ENCODE results near the gene CSNK1G2. TPM values are rescaled to one million over a fixed set of nuclear protein-coding genes. Genes with fewer than 3 reads are reported as not detected.

CSNK1G2 gene
- total and polyA plus RNA-seq, 11 donors: 18.2 to 42.7 (median 24.6) TPM

DNA sequence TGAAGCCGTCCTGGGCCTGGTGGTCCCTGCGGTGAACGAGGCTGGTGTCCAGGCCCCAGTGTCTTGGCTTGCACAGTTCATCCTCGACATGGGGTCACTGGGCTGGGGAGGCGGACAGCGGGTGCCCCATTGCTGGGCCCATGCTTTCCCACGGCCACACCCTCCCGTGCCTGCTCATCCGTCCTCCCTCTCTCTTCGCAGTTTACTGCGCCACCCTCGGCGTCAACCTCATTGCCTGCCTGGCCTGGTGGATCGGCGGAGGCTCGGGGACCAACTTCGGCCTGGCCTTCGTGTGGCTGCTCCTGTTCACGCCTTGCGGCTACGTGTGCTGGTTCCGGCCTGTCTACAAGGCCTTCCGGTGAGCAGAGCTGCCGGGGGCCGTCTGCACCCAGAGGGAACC lies 23.0 kb upstream of the CSNK1G2 start:
- H3K27me3 ChIP-seq: no peaks in the 10 kb centered on the region
- 96% methylated on average over 22 to 25 of the region's 25 CpGs for WGBS, 4 donors
- peaks cover 0 to 72% (median 45%) of the 10 kb centered on the region in 9 donors for H3K36me3 ChIP-seq
- DNase-seq (no peak), ATAC-seq (no peak)
- H3K4me1 ChIP-seq: peaks cover 0 to 2% (median 0%) of the 10 kb centered on the region in 12 donors
- peaks cover 0 to 2% (median 0%) of the 10 kb centered on the region in 12 donors for H3K9me3 ChIP-seq
- TF ChIP-seq, protein P1, sequence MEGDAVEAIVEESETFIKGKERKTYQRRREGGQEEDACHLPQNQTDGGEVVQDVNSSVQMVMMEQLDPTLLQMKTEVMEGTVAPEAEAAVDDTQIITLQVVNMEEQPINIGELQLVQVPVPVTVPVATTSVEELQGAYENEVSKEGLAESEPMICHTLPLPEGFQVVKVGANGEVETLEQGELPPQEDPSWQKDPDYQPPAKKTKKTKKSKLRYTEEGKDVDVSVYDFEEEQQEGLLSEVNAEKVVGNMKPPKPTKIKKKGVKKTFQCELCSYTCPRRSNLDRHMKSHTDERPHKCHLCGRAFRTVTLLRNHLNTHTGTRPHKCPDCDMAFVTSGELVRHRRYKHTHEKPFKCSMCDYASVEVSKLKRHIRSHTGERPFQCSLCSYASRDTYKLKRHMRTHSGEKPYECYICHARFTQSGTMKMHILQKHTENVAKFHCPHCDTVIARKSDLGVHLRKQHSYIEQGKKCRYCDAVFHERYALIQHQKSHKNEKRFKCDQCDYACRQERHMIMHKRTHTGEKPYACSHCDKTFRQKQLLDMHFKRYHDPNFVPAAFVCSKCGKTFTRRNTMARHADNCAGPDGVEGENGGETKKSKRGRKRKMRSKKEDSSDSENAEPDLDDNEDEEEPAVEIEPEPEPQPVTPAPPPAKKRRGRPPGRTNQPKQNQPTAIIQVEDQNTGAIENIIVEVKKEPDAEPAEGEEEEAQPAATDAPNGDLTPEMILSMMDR (IDR thresholded peaks at IDR 0.05): no peak
- no peak for TF ChIP-seq POLR2A (IDR thresholded peaks at IDR 0.05)
- no peak overlapping the region for H3K4me3 ChIP-seq
- intact Hi-C loops (cut with DNase I): no loop called here
- H3K27ac ChIP-seq: no peak overlapping the region

- Histone ChIP-seq H3K4me3 (no peak overlapping the region), H3K36me3 (peaks cover 0 to 71% (median 44%) of the 10 kb centered on the region in 9 donors), H3K9me3 (peaks cover 0 to 2% (median 0%) of the 10 kb centered on the region in 12 donors), H3K4me1 (peaks cover 0 to 5% (median 0%) of the 10 kb centered on the region in 12 donors), H3K27ac (no peak overlapping the region), H3K27me3 (no peaks in the 10 kb centered on the region)
- 95 to 97% (median 96%) methylated on average over 23 to 28 of the region's 28 CpGs for WGBS, 4 donors
- DNase-seq (no peak), ATAC-seq (no peak)
- intact Hi-C loops (cut with DNase I): no loop called here
- TF ChIP-seq POLR2A (IDR thresholded peaks at IDR 0.05): no peak
- TF ChIP-seq, protein P1 (IDR thresholded peaks at IDR 0.05): no peak
Measured at GRCh38 chr19:1918975-1919374, 22.0 kb upstream of the CSNK1G2 start.

- intact Hi-C loops (cut with DNase I): loop anchor here in 1 of 10 donors (10.0 kb wide), 1 partner anchor 394 kb away; no protein-coding TSS in a partner anchor
- 89 to 95% (median 94%) methylated on average over 17 to 19 of the region's 19 CpGs for WGBS, 4 donors
- Histone ChIP-seq H3K4me3 (no peak overlapping the region), H3K27me3 (no peaks in the 10 kb centered on the region), H3K4me1 (peaks cover 0 to 5% (median 0%) of the 10 kb centered on the region in 12 donors), H3K36me3 (peaks cover 0 to 72% (median 50%) of the 10 kb centered on the region in 9 donors), H3K27ac (no peak overlapping the region), H3K9me3 (peaks cover 0 to 2% (median 0%) of the 10 kb centered on the region in 12 donors)
- DNase-seq (no peak), ATAC-seq (no peak)
- TF ChIP-seq, protein P1 (IDR thresholded peaks at IDR 0.05): no peak
- TF ChIP-seq POLR2A (IDR thresholded peaks at IDR 0.05): no peak
Measured at GRCh38 chr19:1920644-1921043, 20.3 kb upstream of the CSNK1G2 start.

DNA sequence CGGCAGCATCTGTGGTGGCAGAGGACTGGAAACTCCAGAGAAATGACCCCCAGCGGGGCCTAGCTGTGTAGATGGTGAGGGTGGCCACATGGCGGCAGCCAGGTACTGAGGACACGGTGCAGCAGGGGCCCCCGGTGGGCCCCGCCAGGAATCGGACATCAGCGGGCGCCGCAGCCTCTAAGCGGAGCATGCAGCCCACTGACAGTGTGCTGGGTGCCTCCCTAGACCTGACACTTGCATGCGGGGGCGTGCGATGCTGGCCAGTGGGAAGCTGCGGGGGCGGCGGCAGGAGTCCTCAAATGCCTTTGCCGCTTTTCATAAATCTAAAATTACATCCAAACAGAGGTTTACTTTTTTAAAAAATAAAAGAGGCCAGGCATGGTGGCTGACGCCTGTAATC lies 19.6 kb upstream of the CSNK1G2 start:
- DNase-seq (no peak), ATAC-seq (no peak)
- intact Hi-C loops (cut with DNase I): loop anchor here in 1 of 10 donors (10.0 kb wide), 1 partner anchor 393 kb away; no protein-coding TSS in a partner anchor
- no peak overlapping the region for H3K27ac ChIP-seq
- TF ChIP-seq, protein P1 (IDR thresholded peaks at IDR 0.05): no peak
- no peak for TF ChIP-seq POLR2A (IDR thresholded peaks at IDR 0.05)
- H3K27me3 ChIP-seq: no peaks in the 10 kb centered on the region
- H3K4me3 ChIP-seq: no peak overlapping the region
- H3K9me3 ChIP-seq: peaks cover 0 to 2% (median 0%) of the 10 kb centered on the region in 12 donors
- 91 to 95% (median 94%) methylated on average over 18 to 19 of the region's 19 CpGs for WGBS, 4 donors
- H3K36me3 ChIP-seq: peaks cover 0 to 72% (median 50%) of the 10 kb centered on the region in 9 donors
- H3K4me1 ChIP-seq: peaks cover 0 to 5% (median 0%) of the 10 kb centered on the region in 12 donors
